NCI-H2196 (cell line): ENCODE measurements around the gene ZNF592.

Source experiments
- DNase-seq: peaks from one replicate; lab custom pipeline; 2025; ENCODE audit not compliant: unreplicated experiment; lab: John Stamatoyannopoulos, UW

Gene ZNF592

GRCh38 chr15:84775867-84776449 is 27.6 kb downstream of the ZNF592 start:
- DNase-seq = no peak

- no peak for DNase-seq
Observed at GRCh38 chr15:84778194-84778593, 29.8 kb downstream of the ZNF592 start.

GRCh38 chr15:84780492-84780891 is 32.1 kb downstream of the ZNF592 start:
- DNase-seq = no peak

- DNase-seq = no peak
Observed at GRCh38 chr15:84781495-84781894, 33.1 kb downstream of the ZNF592 start.

- no peak for DNase-seq
Observed at GRCh38 chr15:84782346-84782745, 34.0 kb downstream of the ZNF592 start.

GRCh38 chr15:84783493-84784251 is 35.3 kb downstream of the ZNF592 start:
- no peak for DNase-seq

- DNase-seq = no peak
Observed at GRCh38 chr15:84784262-84784661, 35.9 kb downstream of the ZNF592 start.

- DNase-seq = no peak
Observed at GRCh38 chr15:84785053-84785452, 36.7 kb downstream of the ZNF592 start.

- DNase-seq = no peak
Observed at GRCh38 chr15:84788500-84788899, 40.1 kb downstream of the ZNF592 start.

GRCh38 chr15:84789762-84790161 is 41.4 kb downstream of the ZNF592 start:
- DNase-seq = no peak

GRCh38 chr15:84790676-84791075 is 42.3 kb downstream of the ZNF592 start:
- DNase-seq = no peak

- DNase-seq = no peak
Observed at GRCh38 chr15:84791763-84792162, 43.4 kb downstream of the ZNF592 start.

- DNase-seq = no peak
Observed at GRCh38 chr15:84793431-84794161, 45.2 kb downstream of the ZNF592 start.

- DNase-seq = no peak
Observed at GRCh38 chr15:84794162-84794547, 45.8 kb downstream of the ZNF592 start.

- no peak for DNase-seq
Observed at GRCh38 chr15:84795186-84795585, 46.8 kb downstream of the ZNF592 start.

GRCh38 chr15:84797212-84797611 is 48.8 kb downstream of the ZNF592 start:
- no peak for DNase-seq

GRCh38 chr15:84797801-84798200 is 49.4 kb downstream of the ZNF592 start:
- no peak for DNase-seq

GRCh38 chr15:84798436-84798946 is 50.1 kb downstream of the ZNF592 start:
- no peak for DNase-seq

- DNase-seq = peak; percentile 27
Observed at GRCh38 chr15:84799511-84800187, 51.3 kb downstream of the ZNF592 start.

- DNase-seq = no peak
Observed at GRCh38 chr15:84800365-84800806, 52.0 kb downstream of the ZNF592 start.
